Measurements from ENCODE around the gene ARRB1. TPM values are rescaled to one million over a fixed set of nuclear protein-coding genes. Genes with fewer than 3 reads are reported as not detected.

The ARRB1 gene
- total and polyA plus RNA-seq, 4 donors: 3.3 to 21.2 (median 12.5) TPM

GRCh38 chr11:75344761-75345454 is 6.6 kb downstream of the ARRB1 start:
- no peak for TF ChIP-seq CTCF (IDR thresholded peaks at IDR 0.05; ENCODE audit: low read depth, low read length, missing input control)
- no peak for TF ChIP-seq TAF1 (conservative IDR thresholded peaks at IDR 0.05)
- no peak for TF ChIP-seq HNF4G (IDR thresholded peaks at IDR 0.05)
- no peak for TF ChIP-seq SP1 (IDR thresholded peaks at IDR 0.05)
- no peak for TF ChIP-seq FOXA2 (IDR thresholded peaks at IDR 0.05)
- no peak for TF ChIP-seq JUND (IDR thresholded peaks at IDR 0.05)
- no peak for TF ChIP-seq RAD21 (IDR thresholded peaks at IDR 0.05)
- TF ChIP-seq, protein P1, sequence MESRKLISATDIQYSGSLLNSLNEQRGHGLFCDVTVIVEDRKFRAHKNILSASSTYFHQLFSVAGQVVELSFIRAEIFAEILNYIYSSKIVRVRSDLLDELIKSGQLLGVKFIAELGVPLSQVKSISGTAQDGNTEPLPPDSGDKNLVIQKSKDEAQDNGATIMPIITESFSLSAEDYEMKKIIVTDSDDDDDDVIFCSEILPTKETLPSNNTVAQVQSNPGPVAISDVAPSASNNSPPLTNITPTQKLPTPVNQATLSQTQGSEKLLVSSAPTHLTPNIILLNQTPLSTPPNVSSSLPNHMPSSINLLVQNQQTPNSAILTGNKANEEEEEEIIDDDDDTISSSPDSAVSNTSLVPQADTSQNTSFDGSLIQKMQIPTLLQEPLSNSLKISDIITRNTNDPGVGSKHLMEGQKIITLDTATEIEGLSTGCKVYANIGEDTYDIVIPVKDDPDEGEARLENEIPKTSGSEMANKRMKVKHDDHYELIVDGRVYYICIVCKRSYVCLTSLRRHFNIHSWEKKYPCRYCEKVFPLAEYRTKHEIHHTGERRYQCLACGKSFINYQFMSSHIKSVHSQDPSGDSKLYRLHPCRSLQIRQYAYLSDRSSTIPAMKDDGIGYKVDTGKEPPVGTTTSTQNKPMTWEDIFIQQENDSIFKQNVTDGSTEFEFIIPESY (IDR thresholded peaks at IDR 0.05): no peak
- no peak for TF ChIP-seq RXRA (IDR thresholded peaks at IDR 0.05)
- no peak for TF ChIP-seq EGR1 (IDR thresholded peaks at IDR 0.05; ENCODE audit: low read depth in 2 of 2)
- TF ChIP-seq FOXA1 (IDR thresholded peaks at IDR 0.05): no peak
- no peak for TF ChIP-seq GABPA (IDR thresholded peaks at IDR 0.05 in 1 of 2, conservative IDR thresholded peaks at IDR 0.05 in 1 of 2)
- TF ChIP-seq, protein P2, sequence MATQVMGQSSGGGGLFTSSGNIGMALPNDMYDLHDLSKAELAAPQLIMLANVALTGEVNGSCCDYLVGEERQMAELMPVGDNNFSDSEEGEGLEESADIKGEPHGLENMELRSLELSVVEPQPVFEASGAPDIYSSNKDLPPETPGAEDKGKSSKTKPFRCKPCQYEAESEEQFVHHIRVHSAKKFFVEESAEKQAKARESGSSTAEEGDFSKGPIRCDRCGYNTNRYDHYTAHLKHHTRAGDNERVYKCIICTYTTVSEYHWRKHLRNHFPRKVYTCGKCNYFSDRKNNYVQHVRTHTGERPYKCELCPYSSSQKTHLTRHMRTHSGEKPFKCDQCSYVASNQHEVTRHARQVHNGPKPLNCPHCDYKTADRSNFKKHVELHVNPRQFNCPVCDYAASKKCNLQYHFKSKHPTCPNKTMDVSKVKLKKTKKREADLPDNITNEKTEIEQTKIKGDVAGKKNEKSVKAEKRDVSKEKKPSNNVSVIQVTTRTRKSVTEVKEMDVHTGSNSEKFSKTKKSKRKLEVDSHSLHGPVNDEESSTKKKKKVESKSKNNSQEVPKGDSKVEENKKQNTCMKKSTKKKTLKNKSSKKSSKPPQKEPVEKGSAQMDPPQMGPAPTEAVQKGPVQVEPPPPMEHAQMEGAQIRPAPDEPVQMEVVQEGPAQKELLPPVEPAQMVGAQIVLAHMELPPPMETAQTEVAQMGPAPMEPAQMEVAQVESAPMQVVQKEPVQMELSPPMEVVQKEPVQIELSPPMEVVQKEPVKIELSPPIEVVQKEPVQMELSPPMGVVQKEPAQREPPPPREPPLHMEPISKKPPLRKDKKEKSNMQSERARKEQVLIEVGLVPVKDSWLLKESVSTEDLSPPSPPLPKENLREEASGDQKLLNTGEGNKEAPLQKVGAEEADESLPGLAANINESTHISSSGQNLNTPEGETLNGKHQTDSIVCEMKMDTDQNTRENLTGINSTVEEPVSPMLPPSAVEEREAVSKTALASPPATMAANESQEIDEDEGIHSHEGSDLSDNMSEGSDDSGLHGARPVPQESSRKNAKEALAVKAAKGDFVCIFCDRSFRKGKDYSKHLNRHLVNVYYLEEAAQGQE (IDR thresholded peaks at IDR 0.05): no peak
- no peak for TF ChIP-seq HNF4A (conservative IDR thresholded peaks at IDR 0.05)
- TF ChIP-seq NR2F2 (IDR thresholded peaks at IDR 0.05): no peak
- no peak for TF ChIP-seq YY1 (IDR thresholded peaks at IDR 0.05)
- no peak for DNase-seq (ENCODE audit: low spot score)
- 76% methylated on average over 11 of the region's 11 CpGs for WGBS
- Histone ChIP-seq H3K9me3 (ENCODE audit: control insufficient read depth in 4 of 4, low read length in 3 of 4) (no peaks in the 10 kb centered on the region), H3K36me3 (ENCODE audit: control insufficient read depth in 4 of 4, insufficient read depth in 3 of 4, low read depth in 1 of 4, low read length in 3 of 4) (no peaks in the 10 kb centered on the region), H3K27ac (ENCODE audit: low read depth in 1 of 2, low read length in 2 of 2) (peak overlapping the region in 1 of 2 donors; percentile 9), H3K27me3 (ENCODE audit: control insufficient read depth in 4 of 4, insufficient read depth in 4 of 4, low read length in 3 of 4) (no peaks in the 10 kb centered on the region), H3K9ac (ENCODE audit: low read depth in 1 of 2, low read length in 2 of 2) (no peak overlapping the region), H3K4me1 (ENCODE audit: control insufficient read depth in 4 of 4, insufficient read depth in 4 of 4, low read length in 3 of 4) (peaks cover 18 to 93% (median 69%) of the 10 kb centered on the region in 4 donors), H3K4me3 (ENCODE audit: low read depth in 1 of 3, low read length in 3 of 3) (no peak overlapping the region)

GRCh38 chr11:75344186-75344585 is 7.3 kb downstream of the ARRB1 start:
- H3K9ac ChIP-seq (ENCODE audit: low read depth in 1 of 2, low read length in 2 of 2): no peak overlapping the region
- peak in 1 of 2 donors; percentile 7 for TF ChIP-seq HNF4A (conservative IDR thresholded peaks at IDR 0.05)
- TF ChIP-seq SP1 (IDR thresholded peaks at IDR 0.05): no peak
- TF ChIP-seq HNF4G (IDR thresholded peaks at IDR 0.05): no peak
- TF ChIP-seq JUND (IDR thresholded peaks at IDR 0.05): no peak
- TF ChIP-seq RXRA (IDR thresholded peaks at IDR 0.05): peak in 1 of 2 donors; percentile 25
- H3K27me3 ChIP-seq (ENCODE audit: control insufficient read depth in 4 of 4, insufficient read depth in 4 of 4, low read length in 3 of 4): no peaks in the 10 kb centered on the region
- H3K4me3 ChIP-seq (ENCODE audit: low read depth in 1 of 3, low read length in 3 of 3): no peak overlapping the region
- 78% methylated on average over 3 of the region's 3 CpGs for WGBS
- H3K4me1 ChIP-seq (ENCODE audit: control insufficient read depth in 4 of 4, insufficient read depth in 4 of 4, low read length in 3 of 4): peaks cover 18 to 93% (median 71%) of the 10 kb centered on the region in 4 donors
- H3K36me3 ChIP-seq (ENCODE audit: control insufficient read depth in 4 of 4, insufficient read depth in 3 of 4, low read depth in 1 of 4, low read length in 3 of 4): no peaks in the 10 kb centered on the region
- no peak for DNase-seq (ENCODE audit: low spot score)
- H3K27ac ChIP-seq (ENCODE audit: low read depth in 1 of 2, low read length in 2 of 2): peak overlapping the region in 1 of 2 donors; percentile 66
- H3K9me3 ChIP-seq (ENCODE audit: control insufficient read depth in 4 of 4, low read length in 3 of 4): no peaks in the 10 kb centered on the region
